HUES6 (cell line): ENCODE results near the gene RBFOX1.

Experiments used
- H3K27ac ChIP-seq: 2 replicates; pipeline ENCODE4 v1.7.0; 2013; ENCODE audit warnings: low read depth, mild to moderate bottlenecking, low read length, inconsistent platforms
- H3K27me3 ChIP-seq: 2 replicates; pipeline ENCODE4 v1.6.1; 2013; ENCODE audit warnings: low read length; ENCODE audit not compliant: control insufficient read depth, insufficient read depth
- H3K36me3 ChIP-seq: 2 replicates; pipeline ENCODE4 v1.6.1; 2013; ENCODE audit warnings: low read length; ENCODE audit not compliant: control insufficient read depth, insufficient read depth
- H3K4me1 ChIP-seq: 2 replicates; pipeline ENCODE4 v1.6.1; 2013; ENCODE audit warnings: low read length; ENCODE audit not compliant: control insufficient read depth, insufficient read depth
- H3K4me3 ChIP-seq: 2 replicates; pipeline ENCODE4 v1.5.1; 2013; ENCODE audit warnings: low read depth, low read length
- H3K9ac ChIP-seq: one replicate; pipeline ENCODE4 v1.6.1; 2013; ENCODE audit warnings: mild to moderate bottlenecking, low read length
- H3K9me3 ChIP-seq: 2 replicates; pipeline ENCODE4 v1.6.1; 2013; ENCODE audit warnings: low read depth, low read length; ENCODE audit not compliant: control insufficient read depth, insufficient read depth

Gene RBFOX1

GRCh38 chr16:7736138-7736665 lies 403.6 kb downstream of the RBFOX1 start:
- no peak overlapping the region for H3K4me3 ChIP-seq
- H3K4me1 ChIP-seq: no peaks in the 10 kb centered on the region
- H3K9ac ChIP-seq: no peak overlapping the region
- 0 out of 2 replicates have a peak, but pooled peaks cover 5% of the 10 kb centered on the region for H3K9me3 ChIP-seq
- no peaks in the 10 kb centered on the region for H3K27me3 ChIP-seq
- no peaks in the 10 kb centered on the region for H3K36me3 ChIP-seq
- no peak overlapping the region for H3K27ac ChIP-seq

- no peak overlapping the region for H3K4me3 ChIP-seq
- no peak overlapping the region for H3K9ac ChIP-seq
- no peaks in the 10 kb centered on the region for H3K27me3 ChIP-seq
- H3K9me3 ChIP-seq: 0 out of 2 replicates have a peak, but pooled peaks cover 5% of the 10 kb centered on the region
- peaks cover 12% of the 10 kb centered on the region; the same call in 1 of the 2 replicates for H3K4me1 ChIP-seq
- no peaks in the 10 kb centered on the region for H3K36me3 ChIP-seq
- H3K27ac ChIP-seq: no peak overlapping the region
These were observed 410.0 kb downstream of the RBFOX1 start for GRCh38 chr16:7742626-7743025.

GRCh38 chr16:7744546-7745264 lies 412.1 kb downstream of the RBFOX1 start:
- no peaks in the 10 kb centered on the region for H3K36me3 ChIP-seq
- no peak overlapping the region for H3K9ac ChIP-seq
- H3K27me3 ChIP-seq: no peaks in the 10 kb centered on the region
- peaks cover 12% of the 10 kb centered on the region; the same call in 1 of the 2 replicates for H3K4me1 ChIP-seq
- H3K4me3 ChIP-seq: no peak overlapping the region
- no peak overlapping the region for H3K27ac ChIP-seq
- H3K9me3 ChIP-seq: no peaks in the 10 kb centered on the region

GRCh38 chr16:7745276-7745675 lies 412.6 kb downstream of the RBFOX1 start:
- no peak overlapping the region for H3K4me3 ChIP-seq
- no peaks in the 10 kb centered on the region for H3K27me3 ChIP-seq
- H3K36me3 ChIP-seq: no peaks in the 10 kb centered on the region
- no peak overlapping the region for H3K27ac ChIP-seq
- H3K4me1 ChIP-seq: peaks cover 12% of the 10 kb centered on the region; the same call in 1 of the 2 replicates
- H3K9me3 ChIP-seq: no peaks in the 10 kb centered on the region
- no peak overlapping the region for H3K9ac ChIP-seq

- H3K9me3 ChIP-seq: no peaks in the 10 kb centered on the region
- peaks cover 12% of the 10 kb centered on the region; the same call in 1 of the 2 replicates for H3K4me1 ChIP-seq
- no peaks in the 10 kb centered on the region for H3K36me3 ChIP-seq
- H3K27me3 ChIP-seq: no peaks in the 10 kb centered on the region
- H3K4me3 ChIP-seq: no peak overlapping the region
- no peak overlapping the region for H3K9ac ChIP-seq
- no peak overlapping the region for H3K27ac ChIP-seq
These were observed 414.3 kb downstream of the RBFOX1 start for GRCh38 chr16:7746941-7747340.

- Histone ChIP-seq H3K9me3 (no peaks in the 10 kb centered on the region), H3K4me1 (peaks cover 12% of the 10 kb centered on the region; the same call in 1 of the 2 replicates), H3K27me3 (no peaks in the 10 kb centered on the region), H3K36me3 (no peaks in the 10 kb centered on the region), H3K27ac (no peak overlapping the region), H3K9ac (no peak overlapping the region), H3K4me3 (no peak overlapping the region)
These were observed 415.9 kb downstream of the RBFOX1 start for GRCh38 chr16:7748522-7748921.

GRCh38 chr16:7755347-7755882 lies 422.8 kb downstream of the RBFOX1 start:
- H3K4me1 ChIP-seq: no peaks in the 10 kb centered on the region; the same call in 1 of the 2 replicates
- no peaks in the 10 kb centered on the region for H3K9me3 ChIP-seq
- no peaks in the 10 kb centered on the region for H3K36me3 ChIP-seq
- H3K27me3 ChIP-seq: no peaks in the 10 kb centered on the region
- no peak overlapping the region for H3K9ac ChIP-seq
- no peak overlapping the region for H3K27ac ChIP-seq
- no peak overlapping the region for H3K4me3 ChIP-seq
